ENCODE results near the gene SLC25A17. TPM values are rescaled to one million over a fixed set of nuclear protein-coding genes. Genes with fewer than 3 reads are reported as not detected.

Gene SLC25A17
- total and polyA plus RNA-seq, 2 donors (not counting 1 experiment from before 2014, with no cell fraction given): 12.9 to 28.7 TPM

- TF ChIP-seq EZH2 (IDR thresholded peaks at IDR 0.05; ENCODE audit: low read length, missing control alignments) (no peak), CTCF (conservative IDR thresholded peaks at IDR 0.05 in 1 of 2, IDR thresholded peaks at IDR 0.05 in 1 of 2; ENCODE audit: low read depth in 1 of 2, low read length in 2 of 2) (no peak)
- H3K4me3 ChIP-seq (replicated peaks in 1 of 4; ENCODE audit: control extremely low read depth in 1 of 4, insufficient read depth in 1 of 4, low read depth in 3 of 4, low read length in 4 of 4): no peak overlapping the region
- H3K4me1 ChIP-seq (ENCODE audit: control insufficient read depth, extremely low read depth, insufficient read depth, low read length): no peaks in the 10 kb centered on the region
- H4K20me1 ChIP-seq (ENCODE audit: control insufficient read depth, extremely low read depth, insufficient read depth, low read length): no peaks in the 10 kb centered on the region
- H3K36me3 ChIP-seq (ENCODE audit: control insufficient read depth, insufficient read depth, low read length): no peaks in the 10 kb centered on the region
- no peak overlapping the region for H3K9ac ChIP-seq (ENCODE audit: insufficient read depth, low read length)
- no peak overlapping the region for H2AFZ ChIP-seq (ENCODE audit: low read length)
- H3K79me2 ChIP-seq (ENCODE audit: control insufficient read depth, insufficient read depth, low read length): peaks cover 14% of the 10 kb centered on the region
- H3K4me2 ChIP-seq (ENCODE audit: extremely low read depth, insufficient read depth, low read length): no peak overlapping the region
- no peaks in the 10 kb centered on the region for H3K9me3 ChIP-seq (ENCODE audit: control insufficient read depth, insufficient read depth, low read depth, low read length)
- H3K27ac ChIP-seq (ENCODE audit: insufficient read depth, low read length): no peak overlapping the region
- no peak for DNase-seq (ENCODE audit: low read depth in 2 of 2)
- no peaks in the 10 kb centered on the region for H3K27me3 ChIP-seq (ENCODE audit: control insufficient read depth, insufficient read depth, low read length)
Measured at GRCh38 chr22:40806711-40807110, 12.4 kb downstream of the SLC25A17 start.

DNA sequence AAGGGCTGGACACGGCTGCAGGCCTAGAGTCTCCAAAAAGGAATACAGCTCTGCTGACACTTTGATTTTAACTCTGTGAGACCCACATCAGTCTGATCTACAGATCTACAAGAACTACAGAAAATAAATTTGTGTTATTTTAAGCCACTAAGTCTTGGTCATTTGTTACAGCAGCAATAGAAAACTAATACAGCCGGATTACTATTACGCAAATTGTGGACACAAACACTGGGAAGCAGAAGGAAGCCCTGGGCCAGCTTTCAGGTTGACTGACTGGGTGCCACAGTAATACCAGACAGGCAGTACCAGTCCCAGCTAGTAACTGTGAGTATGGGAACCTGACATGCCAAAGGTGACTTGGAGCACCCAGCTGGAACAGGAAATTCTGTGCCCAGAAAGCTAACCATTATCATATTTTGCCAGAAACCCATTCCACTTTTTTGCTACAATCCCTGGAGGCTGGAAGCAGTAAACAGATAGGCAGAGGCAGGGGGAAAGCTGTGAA lies 13.4 kb downstream of the SLC25A17 start:
- Histone ChIP-seq H3K27ac (ENCODE audit: insufficient read depth, low read length) (no peak overlapping the region), H3K79me2 (ENCODE audit: control insufficient read depth, insufficient read depth, low read length) (peaks cover 10% of the 10 kb centered on the region), H3K27me3 (ENCODE audit: control insufficient read depth, insufficient read depth, low read length) (no peaks in the 10 kb centered on the region), H3K9me3 (ENCODE audit: control insufficient read depth, insufficient read depth, low read depth, low read length) (no peaks in the 10 kb centered on the region), H2AFZ (ENCODE audit: low read length) (no peak overlapping the region), H4K20me1 (ENCODE audit: control insufficient read depth, extremely low read depth, insufficient read depth, low read length) (no peaks in the 10 kb centered on the region), H3K4me1 (ENCODE audit: control insufficient read depth, extremely low read depth, insufficient read depth, low read length) (no peaks in the 10 kb centered on the region), H3K4me2 (ENCODE audit: extremely low read depth, insufficient read depth, low read length) (no peak overlapping the region), H3K9ac (ENCODE audit: insufficient read depth, low read length) (no peak overlapping the region), H3K4me3 (replicated peaks in 1 of 4; ENCODE audit: control extremely low read depth in 1 of 4, insufficient read depth in 1 of 4, low read depth in 3 of 4, low read length in 4 of 4) (no peak overlapping the region), H3K36me3 (ENCODE audit: control insufficient read depth, insufficient read depth, low read length) (no peaks in the 10 kb centered on the region)
- no peak for DNase-seq (ENCODE audit: low read depth in 2 of 2)
- TF ChIP-seq CTCF (conservative IDR thresholded peaks at IDR 0.05 in 1 of 2, IDR thresholded peaks at IDR 0.05 in 1 of 2; ENCODE audit: low read depth in 1 of 2, low read length in 2 of 2) (no peak), EZH2 (IDR thresholded peaks at IDR 0.05; ENCODE audit: low read length, missing control alignments) (no peak)

DNA sequence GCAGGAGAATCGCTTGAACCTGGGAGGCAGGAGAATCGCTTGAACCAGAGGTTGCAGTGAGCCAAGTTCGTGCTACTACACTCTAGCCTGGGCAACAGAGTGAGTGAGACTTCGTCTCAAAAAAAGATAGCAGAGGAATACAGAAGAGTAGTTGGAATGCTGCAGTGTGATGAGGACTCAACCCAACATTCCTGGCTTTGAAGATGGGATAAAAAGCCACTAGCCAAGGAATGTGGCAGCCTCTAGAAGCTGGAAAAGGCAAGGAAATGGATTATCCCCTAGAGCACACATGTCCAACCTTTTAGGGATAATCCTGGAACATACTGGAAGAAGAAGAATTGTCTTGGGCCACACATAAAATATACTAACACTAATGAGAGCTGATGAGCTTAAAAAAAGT lies 13.9 kb downstream of the SLC25A17 start:
- peaks cover 10% of the 10 kb centered on the region for H3K79me2 ChIP-seq (ENCODE audit: control insufficient read depth, insufficient read depth, low read length)

More for the DNA sequence above, 13.9 kb downstream of the SLC25A17 start:
- Histone ChIP-seq H3K4me1 (ENCODE audit: control insufficient read depth, extremely low read depth, insufficient read depth, low read length) (no peaks in the 10 kb centered on the region), H2AFZ (ENCODE audit: low read length) (no peak overlapping the region), H3K36me3 (ENCODE audit: control insufficient read depth, insufficient read depth, low read length) (no peaks in the 10 kb centered on the region), H3K9ac (ENCODE audit: insufficient read depth, low read length) (no peak overlapping the region), H3K27ac (ENCODE audit: insufficient read depth, low read length) (no peak overlapping the region), H3K4me3 (replicated peaks in 1 of 4; ENCODE audit: control extremely low read depth in 1 of 4, insufficient read depth in 1 of 4, low read depth in 3 of 4, low read length in 4 of 4) (no peak overlapping the region), H4K20me1 (ENCODE audit: control insufficient read depth, extremely low read depth, insufficient read depth, low read length) (no peaks in the 10 kb centered on the region), H3K9me3 (ENCODE audit: control insufficient read depth, insufficient read depth, low read depth, low read length) (no peaks in the 10 kb centered on the region), H3K27me3 (ENCODE audit: control insufficient read depth, insufficient read depth, low read length) (no peaks in the 10 kb centered on the region), H3K4me2 (ENCODE audit: extremely low read depth, insufficient read depth, low read length) (no peak overlapping the region)
- peak in 1 of 2 donors; percentile 34 for DNase-seq (ENCODE audit: low read depth in 2 of 2)
- TF ChIP-seq EZH2 (IDR thresholded peaks at IDR 0.05; ENCODE audit: low read length, missing control alignments) (no peak), CTCF (conservative IDR thresholded peaks at IDR 0.05 in 1 of 2, IDR thresholded peaks at IDR 0.05 in 1 of 2; ENCODE audit: low read depth in 1 of 2, low read length in 2 of 2) (no peak)

Measured in fibroblast of lung (primary cell).